Effector CD8-positive, alpha-beta T cell (primary cell): Measurements from ENCODE around the gene INO80E.
"Not testable (repeated sequence)": the region's sequence is repeated elsewhere in the genome, so short reads cannot be mapped to it uniquely, and the experiment has no call there.

Experiments
- DNase-seq: peaks from one replicate; lab custom pipeline; 2025; lab: John Stamatoyannopoulos, UW

INO80E gene

DNA sequence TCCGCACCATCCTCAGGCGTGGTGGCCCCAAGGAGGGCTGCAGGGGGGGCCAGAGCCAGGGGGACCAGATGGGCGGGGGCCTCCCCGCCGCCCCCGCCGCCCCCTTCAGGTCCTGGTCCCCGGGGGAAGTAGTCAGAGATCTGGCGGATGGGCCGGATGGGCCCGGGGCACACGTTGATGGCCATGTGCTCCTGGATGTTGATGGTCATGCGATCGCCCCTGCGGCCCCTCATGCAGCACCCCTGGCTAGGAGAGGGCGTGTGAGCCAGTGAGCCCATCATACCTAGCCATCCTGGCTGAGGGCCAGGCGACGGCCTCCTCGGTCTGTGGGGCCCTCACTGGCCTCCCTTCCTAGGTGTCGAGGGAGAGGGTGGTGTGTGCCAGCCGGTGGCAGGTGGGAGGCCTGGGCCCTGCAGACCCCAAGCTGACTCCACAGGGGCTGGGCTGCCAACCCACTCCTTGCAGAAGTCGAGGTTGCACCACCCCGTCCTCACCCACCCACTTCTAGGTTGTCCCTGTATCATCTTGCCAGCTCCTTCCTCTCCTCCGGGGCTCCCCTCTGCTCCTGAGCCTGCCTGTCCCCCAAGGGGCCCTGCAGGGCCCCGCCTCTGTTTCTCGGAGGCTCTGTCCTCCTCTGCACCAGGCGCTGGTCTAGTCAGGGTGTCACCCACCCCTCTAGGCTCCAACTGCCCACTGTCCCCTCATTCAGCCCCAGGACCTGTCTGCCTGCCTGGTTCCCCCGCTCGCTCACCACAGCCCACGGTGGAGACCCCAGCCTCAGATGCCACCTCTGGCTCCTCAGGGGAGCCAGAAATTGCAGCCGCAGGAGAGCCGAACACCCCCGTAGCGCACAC, 14.2 kb downstream of the INO80E start:
- no peak for DNase-seq

DNA sequence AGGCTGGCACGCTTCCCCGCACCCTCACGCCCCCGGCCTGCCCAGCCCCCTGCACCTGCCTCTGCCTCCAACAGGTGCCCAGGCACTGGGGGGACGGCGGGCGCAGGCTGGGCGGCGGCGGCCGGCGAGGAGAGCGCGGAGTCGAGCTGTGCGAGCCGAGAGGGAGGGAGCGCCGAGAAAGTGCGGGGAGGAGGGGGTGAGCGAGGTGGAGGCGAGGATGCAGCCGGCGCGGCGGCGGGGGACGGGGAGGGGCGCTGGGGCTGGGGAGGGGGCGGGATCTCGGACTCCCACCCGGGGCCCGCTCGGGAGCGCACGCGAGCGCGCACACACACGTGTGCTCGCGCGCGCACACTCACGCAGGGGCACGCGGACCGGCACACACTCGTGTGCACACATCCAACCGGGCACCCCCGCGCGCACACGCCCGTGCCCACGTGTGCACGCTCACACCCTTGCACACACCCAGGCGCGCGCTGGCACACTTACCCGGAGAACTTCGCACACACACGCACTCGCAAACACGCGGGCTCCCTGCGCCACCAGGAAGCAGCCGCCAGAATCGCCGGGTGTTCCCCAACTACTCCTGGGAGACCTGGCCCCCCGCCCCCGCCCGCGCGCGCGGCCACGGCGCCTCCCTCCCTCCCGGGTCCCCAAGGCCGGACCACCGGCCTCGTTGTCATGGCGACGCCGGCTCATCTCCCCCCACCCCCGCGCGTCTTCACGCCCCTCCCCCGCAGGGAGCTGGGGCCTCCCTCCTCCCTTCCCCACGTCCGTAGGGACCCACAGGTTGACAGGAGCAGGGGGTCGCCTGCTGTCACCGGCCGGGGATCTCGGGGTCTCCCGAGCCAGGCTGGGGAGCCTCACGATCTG, 15.0 kb downstream of the INO80E start, which contains the start of gene DOC2A:
Gene DOC2A, minus strand, starts transcription at position 184 of the 870 bp plus-strand sequence. CDS start 805 bp downstream, outside the sequence.
- no peak for DNase-seq

DNA sequence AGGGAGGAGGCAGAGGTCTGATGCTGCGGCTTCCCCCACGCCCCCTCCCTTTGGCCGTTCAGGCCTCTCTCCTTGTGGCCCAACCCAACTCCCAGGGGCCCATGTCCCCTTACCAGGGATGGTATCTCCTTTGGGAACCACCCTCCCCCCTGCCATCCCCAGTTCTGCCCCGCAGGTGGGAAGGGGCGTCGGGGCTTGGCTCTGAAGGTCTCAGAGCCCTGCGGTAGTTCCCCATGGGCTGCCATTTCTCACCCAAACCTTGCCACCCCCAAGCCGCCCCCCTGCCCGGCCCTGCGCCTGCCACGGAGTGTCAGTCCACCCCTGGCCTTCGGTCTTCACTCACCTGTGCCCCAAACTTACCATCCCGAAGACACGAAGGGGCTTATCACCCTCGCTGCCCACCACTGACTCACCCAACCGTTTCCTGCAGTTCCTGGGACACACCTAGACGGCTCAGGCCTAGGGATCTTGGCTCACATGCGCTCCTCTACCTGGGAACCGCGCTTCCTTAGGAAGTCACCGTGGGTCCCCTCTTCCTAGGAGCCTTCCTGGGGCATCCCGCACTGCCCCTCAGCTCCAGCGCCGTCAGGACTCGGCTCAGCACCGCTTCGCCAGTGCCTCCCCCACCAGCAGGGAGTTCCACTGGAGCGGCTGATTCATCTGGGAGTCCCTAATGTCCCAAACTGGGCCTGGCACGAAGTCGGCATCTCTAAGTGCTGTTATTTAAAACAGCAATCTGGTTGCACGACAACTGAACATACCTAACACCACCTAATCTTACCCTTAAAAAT, 15.9 kb downstream of the INO80E start:
- no peak for DNase-seq

DNA sequence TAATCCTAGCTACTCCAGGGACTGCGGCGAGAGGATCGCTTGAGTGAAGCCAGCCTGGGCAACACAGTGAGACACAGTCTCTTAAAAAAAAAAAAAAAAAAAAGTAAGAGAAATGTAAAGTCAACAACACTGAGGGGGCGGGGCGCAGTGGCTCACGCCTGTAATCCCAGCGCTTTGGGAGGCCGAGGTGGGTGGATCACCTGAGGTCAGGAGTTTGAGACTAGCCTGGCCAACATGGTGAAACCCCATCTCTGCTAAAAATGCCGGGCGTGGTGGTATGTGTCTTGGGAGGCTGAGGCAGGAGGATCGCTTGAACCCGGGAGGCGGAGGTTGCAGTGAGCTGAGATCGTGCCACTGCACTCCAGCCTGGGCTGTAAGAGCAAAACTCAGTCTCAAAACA, 16.6 kb downstream of the INO80E start:
- DNase-seq = not testable (repeated sequence)

DNA sequence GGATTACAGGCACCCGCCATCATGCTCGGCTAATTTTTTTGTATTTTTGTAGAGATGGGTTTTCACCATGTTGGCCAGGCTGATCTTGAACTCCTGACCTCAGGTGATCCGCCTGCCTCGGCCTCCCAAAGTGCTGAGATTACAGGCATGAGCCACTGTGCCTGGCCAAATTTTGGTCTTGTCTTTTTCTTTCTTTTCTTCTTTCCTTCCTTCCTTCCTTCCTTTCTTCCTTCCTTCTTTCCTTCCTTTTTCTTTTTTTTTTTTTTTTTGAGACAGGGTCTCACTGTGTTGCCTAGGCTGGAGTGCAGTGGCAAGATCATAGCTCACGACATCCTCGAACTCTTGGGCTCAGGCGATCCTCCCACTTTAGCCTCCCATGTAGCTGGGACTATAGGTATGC, 19.4 kb downstream of the INO80E start:
- DNase-seq = not testable (repeated sequence)

DNA sequence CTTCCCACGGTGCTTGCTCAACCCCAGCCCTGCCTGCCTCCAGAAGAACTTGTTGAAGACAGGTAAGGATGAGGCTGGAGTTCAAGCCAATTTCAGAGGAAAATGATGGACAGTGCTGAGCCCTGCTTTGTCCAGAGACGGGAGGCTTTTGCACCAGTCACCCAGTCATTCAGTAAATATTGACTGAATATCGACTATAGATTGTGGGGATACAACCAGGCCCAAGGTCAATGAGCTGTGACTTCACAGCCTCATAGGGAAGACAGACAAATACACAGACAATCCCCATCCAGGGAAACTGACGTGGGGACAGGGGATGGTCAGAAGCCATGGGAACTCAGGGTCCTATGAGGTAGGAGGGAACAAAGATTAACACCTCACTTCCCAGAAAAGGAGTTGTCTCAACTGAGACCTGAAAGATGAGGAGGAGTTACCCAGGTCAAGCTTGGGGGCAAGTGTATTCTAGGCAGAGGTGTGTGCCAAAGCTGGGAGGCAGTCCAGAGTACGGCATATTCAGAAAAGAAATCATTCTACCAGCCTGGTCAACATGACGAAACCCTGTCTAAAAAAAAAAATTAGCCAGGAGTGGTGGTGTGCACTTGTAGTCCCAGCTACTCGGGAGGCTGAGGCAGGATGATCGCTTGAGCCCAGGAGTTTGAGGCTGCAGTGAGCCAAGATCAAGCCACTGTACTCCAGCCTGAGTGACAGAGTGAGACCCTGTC, 20.7 kb downstream of the INO80E start:
- DNase-seq = no peak

DNA sequence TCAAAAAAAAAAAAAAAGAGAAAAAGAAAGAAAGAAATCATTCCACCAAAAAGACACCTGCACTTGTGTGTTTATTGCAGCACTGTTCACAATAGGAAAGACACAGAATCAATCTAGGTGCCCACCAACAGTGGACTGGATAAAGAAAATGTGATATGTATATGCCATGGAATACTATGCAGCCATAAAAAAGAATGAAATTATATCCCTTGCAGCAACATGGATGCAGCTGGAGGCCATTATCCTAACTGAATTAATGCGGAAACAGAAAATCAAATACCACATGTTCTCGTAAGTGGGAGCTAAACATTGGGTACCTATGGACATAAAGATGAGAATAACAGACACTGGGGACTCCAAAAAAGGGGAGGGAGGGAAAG, 21.2 kb downstream of the INO80E start:
- DNase-seq = no peak

DNA sequence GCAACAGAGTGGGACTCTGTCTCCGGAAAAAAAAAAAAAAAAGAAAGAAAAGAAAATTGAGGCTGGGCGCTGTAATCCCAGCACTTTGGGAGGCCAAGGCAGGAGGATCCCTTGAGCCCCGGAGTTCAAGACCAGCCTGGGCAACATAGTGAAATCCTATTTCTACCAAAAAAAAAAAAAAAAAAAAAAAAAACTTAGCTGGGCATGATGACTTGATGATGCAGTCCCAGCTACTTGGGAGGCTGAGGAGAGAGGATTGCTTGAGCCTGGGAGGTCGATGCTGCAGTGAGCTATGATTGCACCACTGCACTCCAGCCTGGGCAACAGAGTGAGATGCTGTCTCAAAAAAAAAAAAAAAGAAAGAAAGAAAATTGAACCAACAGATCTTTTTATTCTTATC, 21.9 kb downstream of the INO80E start:
- DNase-seq = not testable (repeated sequence)

DNA sequence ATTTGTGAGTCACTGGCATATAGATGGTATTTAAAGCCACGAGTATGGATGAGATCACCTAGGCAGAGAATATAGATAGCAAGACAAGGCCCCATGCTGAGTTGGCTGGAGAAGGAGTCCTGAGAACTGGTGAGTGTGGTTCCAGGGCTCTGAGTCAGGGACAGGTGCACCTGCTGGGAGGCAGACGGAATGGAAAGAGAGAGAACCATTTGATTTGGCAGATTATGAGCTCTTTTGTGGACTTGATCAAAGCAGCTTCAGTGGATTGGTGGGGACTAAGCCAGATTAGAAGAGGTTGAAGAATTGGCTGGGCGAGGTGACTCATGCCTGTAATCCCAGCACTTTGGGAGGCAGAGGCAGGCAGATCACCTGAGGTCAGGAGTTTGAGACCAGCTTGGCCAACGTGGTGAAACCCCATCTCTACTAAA, 22.7 kb downstream of the INO80E start:
- DNase-seq = no peak

DNA sequence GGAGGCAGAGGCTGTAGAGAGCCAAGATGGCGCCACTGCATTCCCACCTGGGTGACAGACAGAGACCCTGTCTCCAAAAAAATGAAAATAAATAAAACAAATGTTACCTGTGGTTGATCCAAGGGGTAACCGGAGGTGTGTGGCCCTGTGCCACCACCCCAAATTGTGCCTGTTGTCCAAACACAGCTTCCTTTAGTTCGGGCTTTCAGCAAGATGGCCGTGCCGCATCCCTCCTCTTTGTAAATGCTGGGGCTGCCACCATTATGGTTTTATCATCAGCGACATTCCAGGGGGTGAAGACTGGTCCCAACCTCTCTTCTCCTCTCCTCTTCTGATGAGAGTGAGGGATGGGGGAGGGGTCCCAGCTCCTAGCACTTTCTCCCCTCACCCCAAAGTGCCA, 26.8 kb downstream of the INO80E start, which contains the start of gene C16orf92:
Gene C16orf92, plus strand, starts transcription at position 312 of the 400 bp plus-strand sequence. CDS start 143 bp downstream, outside the sequence.
- no peak for DNase-seq

DNA sequence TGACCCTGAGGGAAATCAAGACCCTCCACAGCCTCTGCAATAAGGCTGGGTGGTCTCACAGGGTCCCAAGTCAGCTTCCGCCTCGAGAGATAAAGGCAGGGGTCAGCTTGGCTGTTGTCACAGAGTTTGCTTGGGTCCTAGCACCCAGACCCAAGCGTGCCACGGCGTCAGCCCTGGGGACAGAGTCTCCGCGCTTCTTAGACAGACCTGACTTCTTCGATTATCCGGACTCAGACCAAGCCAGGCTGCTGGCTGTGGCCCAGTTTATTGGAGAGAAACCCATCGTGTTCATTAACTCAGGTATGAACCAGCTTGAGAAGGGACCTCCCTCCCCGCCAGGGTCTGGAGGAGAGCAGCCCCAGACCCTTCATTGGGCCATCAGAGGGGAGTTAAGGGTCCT, 27.5 kb downstream of the INO80E start:
- DNase-seq = no peak

DNA sequence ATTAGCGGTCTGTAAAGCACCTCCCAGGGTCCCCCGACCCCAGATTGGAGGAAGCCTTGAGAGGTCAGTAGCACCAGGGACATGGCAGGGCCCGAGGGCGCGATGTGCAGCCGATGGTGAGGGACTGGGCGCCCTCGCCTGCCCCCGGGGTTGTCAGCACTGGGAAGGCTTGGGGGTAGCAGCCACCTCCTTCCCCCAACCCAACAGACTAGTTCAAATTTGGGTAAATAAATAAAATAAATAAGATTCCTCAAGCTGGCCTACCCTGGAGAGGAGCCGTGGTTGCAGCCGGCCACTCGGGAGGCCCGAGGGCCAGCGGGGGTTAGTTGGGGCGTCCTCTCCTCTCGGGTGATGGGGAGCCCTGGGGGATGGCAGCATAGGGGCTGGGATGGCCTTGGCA, 28.4 kb downstream of the INO80E start:
- no peak for DNase-seq

DNA sequence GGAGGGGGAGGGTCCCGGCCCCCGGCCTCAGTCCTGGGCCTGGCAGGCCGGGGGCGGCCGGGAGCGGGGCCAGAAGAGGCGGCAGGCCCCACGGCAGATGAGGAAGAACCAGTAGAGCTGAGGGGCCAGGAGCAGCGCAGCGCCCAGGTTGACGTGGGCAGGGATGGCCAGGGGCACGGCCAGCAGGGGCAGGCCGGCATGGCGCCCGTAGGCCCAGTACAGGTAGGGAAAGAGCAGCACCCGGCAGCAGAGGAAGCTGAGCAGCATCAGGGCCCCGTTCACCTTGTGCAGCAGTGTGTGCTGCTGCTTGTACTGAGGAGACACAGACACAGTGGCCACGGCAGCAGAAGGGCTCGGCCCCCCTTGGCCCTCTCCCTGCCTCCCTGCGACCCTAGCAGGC, 29.1 kb downstream of the INO80E start:
- DNase-seq = no peak

DNA sequence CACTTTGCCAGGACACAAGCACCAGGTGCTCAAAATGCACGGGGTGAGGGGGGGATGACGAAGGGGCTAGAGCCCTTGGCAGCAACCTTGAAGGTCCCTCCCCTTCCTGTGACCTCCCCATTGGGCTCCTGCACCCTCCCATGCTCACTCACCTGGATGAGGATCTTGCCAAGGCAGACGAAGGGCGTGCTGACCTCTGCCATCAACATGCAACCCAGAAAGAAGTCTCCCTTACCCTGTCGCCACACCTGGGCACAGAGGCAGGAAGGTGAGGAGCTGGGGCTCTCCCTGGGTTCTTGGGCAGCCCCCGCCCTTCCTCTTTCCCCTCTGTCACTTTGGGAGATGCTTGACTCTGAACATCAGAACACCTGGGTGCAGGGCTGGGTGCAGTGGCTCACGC, 29.5 kb downstream of the INO80E start:
- no peak for DNase-seq

DNA sequence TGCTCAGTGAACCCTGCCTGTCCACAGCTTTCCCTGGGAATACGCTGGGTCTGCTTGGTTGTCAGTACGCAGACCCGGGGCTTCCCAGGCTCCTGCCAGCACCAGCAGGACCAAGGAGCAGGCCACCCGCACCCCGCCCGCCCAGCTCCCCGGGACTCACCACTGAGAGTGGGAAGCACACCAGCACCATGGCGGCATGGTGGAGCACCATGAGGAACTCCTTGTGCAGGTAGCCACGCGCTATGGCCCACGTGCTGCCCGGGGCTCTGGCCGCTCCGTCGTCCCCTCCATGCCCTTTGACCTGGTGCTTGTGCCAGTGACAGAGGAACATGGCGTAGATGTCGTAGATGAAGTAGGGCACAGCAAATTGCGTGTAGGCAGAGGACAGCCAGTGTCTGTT, 30.4 kb downstream of the INO80E start:
- no peak for DNase-seq

DNA sequence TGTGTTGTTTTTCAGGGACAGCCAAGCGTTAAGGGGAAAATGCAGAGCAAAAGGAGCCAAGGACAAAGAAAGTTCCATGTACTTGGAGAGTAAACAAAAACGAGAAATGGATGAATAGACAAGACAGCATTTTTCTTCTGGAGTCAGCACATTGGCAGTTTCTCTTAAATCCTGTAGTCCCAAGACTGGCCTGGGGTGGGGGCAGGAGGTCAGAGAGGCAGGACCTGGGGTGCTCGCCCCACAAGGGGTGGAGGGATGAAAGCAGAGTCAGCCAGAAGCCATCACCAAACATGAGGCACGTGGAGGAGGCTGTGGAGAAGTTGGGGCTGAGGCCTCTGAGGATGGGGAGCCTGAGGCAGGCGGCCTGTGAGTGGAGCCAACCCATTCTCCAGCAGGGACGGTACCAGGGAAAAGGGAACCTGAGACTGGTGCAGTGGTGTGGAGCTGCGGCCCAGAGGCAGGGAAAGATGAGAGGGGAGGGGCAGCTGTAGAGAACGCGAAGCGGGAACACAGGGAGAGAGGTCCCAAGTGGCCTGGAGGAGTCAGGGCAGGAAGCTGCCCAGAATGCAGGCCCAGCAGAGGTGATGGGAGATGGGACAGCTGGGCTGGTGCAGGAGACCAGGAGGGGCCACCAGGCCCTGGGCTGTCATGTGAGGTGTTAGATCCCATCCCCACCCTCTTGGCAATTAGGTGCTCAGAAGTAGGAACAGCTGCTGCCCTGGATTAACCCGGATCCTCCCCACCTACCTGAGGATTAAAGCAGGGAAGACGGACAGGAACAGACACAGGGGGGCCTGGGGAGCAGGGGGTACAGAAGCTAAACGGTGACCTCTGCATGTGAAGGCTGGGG, 31.8 kb downstream of the INO80E start:
- DNase-seq = no peak

DNA sequence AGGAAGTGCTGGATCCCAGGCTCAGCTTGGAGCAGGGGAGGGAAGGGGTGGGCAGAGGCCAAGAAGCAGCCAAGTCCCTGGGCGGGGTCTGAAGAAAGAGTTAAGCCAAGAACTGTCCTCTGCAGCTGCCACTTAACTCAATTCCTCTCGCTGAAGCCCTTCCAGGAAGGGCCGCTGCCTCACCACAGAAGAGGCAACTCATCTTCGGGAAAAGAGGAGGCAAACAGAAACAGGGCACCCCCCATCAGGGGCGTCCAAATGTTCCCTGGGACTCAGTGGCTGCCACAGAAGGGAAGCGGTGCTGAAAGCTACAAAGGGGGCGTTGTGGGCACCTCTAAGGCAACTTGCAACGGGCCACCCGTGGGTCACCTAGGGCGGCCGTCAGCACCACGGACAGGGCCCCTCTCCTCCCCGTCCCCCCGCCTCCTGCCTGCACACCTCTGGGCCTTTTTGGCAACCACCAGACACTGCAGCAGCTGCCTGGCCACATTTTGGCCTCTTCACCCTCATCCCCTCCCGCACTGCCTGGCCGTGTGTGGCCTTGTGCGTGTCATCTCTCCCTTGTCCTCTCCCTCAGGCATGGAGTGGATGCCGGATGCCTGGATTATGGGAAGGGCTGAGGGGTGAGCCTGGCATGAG, 32.5 kb downstream of the INO80E start:
- DNase-seq = no peak

DNA sequence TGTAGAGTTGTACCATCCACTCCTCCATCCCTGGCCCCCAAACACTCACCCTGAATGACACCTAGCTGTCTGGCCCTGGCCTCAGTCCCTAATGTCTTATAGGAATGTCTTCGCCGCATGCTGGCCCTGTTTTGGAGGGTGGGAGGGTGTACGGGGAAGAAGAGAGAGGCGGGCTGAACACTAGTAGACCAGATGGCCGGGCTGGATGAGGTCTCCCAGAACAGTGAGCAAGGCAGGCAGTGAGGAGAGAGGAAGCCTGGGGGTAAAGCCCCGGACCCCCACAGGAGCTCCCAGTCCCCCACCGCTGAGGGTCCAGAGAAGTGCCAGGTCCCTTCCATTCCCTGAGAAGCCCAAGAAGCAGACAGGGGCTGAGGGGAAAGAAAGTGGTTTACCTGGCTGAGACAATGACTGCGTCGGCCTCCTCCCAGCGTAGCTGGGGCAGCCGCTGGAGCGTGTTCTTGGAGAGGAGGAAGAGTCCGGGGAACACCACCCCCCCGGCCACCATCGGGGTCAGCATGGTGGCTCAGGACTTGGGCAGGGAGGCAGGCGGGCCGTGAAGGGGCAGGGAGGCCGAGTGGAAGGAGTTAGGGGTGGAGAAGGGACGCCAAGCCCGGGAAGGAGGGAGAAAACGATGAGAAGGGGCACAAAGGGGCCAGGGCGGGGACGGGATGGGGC, 34.1 kb downstream of the INO80E start:
- DNase-seq = no peak

DNA sequence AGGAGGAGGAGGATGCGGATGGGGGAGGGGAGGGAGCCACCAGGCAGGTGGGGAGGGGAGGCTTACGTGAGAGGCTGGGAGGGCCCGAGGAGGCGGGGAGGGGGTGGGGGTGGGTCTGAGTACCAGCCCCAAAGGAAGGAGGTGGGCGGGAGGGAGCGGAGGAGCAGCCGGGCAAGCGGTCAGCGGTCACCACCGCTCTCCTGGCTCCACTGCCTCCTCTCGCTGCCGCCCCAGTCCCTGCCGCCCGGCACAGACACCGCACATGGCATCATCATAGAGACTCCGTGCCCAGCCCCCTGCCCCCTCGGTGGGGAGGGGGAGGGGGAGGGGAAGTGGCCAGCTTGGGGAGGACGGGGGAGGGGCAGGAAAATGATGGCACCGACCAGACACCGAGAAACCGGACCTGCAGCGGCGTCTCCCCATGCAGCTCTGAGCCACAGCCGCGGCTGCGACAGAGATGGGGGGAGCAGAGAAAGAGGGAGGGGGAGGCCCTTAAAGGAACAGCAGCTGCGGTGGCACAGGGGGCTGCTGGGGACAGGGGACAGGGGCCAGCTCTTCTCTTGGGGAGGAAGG, 34.9 kb downstream of the INO80E start, which contains the start of gene TLCD3B:
Gene TLCD3B, minus strand, starts transcription at position 431 of the 573 bp plus-strand sequence. CDS start 744 bp downstream, outside the sequence.
- DNase-seq = no peak
